Fibroblast of lung (primary cell): ENCODE data around the gene AK8. TPM values are rescaled to one million over a fixed set of nuclear protein-coding genes. Genes with fewer than 3 reads are reported as not detected.
A peak's percentile ranks its signal among the peaks of the same experiment; 100 is the strongest.

Experiments used
- DNase-seq, 2 donors: peaks; one replicate each; pipeline versions ENCODE4 v3.0.0 to v3.0.0-alpha.2; 2010; ENCODE audit warnings: low read depth in 2 of 2
- H2AFZ ChIP-seq: 2 replicates; pipeline ENCODE4 v1.5.1; 2012; ENCODE audit warnings: low read length, control low read depth, inconsistent platforms
- H3K27ac ChIP-seq: 2 replicates; pipeline ENCODE4 v1.5.1; 2011; ENCODE audit warnings: low read length, control low read depth; ENCODE audit not compliant: insufficient read depth
- H3K27me3 ChIP-seq: 2 replicates; pipeline ENCODE4 v1.5.1; 2011; ENCODE audit warnings: mild to moderate bottlenecking, low read length; ENCODE audit not compliant: control insufficient read depth, insufficient read depth
- H3K36me3 ChIP-seq: 2 replicates; pipeline ENCODE4 v1.5.1; 2011; ENCODE audit warnings: low read length; ENCODE audit not compliant: control insufficient read depth, insufficient read depth
- H3K4me1 ChIP-seq: 2 replicates; pipeline ENCODE4 v1.5.1; 2011; ENCODE audit warnings: low read length; ENCODE audit not compliant: control insufficient read depth, insufficient read depth; ENCODE audit errors: extremely low read depth
- H3K4me2 ChIP-seq: 2 replicates; pipeline ENCODE4 v1.5.1; 2011; ENCODE audit warnings: low read length, control low read depth; ENCODE audit not compliant: insufficient read depth; ENCODE audit errors: extremely low read depth
- H3K4me3 ChIP-seq, 4 experiments: fragments of 200-600 bp in 1 of 4; sonication (generic) in 1 of 4; replicated peaks in 1 of 4; 2 replicates each; pipeline ENCODE4 v1.5.1; 2011 to 2016; ENCODE audit warnings: low read length in 4 of 4, low read depth in 3 of 4, mild to moderate bottlenecking in 3 of 4, control low read depth in 2 of 4, inconsistent platforms in 1 of 4, mixed read lengths in 1 of 4; ENCODE audit not compliant: insufficient read depth in 1 of 4; ENCODE audit errors: control extremely low read depth in 1 of 4
- H3K79me2 ChIP-seq: 2 replicates; pipeline ENCODE4 v1.5.1; 2012; ENCODE audit warnings: mild to moderate bottlenecking, low read length, inconsistent platforms; ENCODE audit not compliant: control insufficient read depth, insufficient read depth
- H3K9ac ChIP-seq: 2 replicates; pipeline ENCODE4 v1.5.1; 2011; ENCODE audit warnings: mild to moderate bottlenecking, low read length, control low read depth; ENCODE audit not compliant: insufficient read depth
- H3K9me3 ChIP-seq: 2 replicates; pipeline ENCODE4 v1.5.1; 2012; ENCODE audit warnings: low read depth, low read length; ENCODE audit not compliant: control insufficient read depth, insufficient read depth
- H4K20me1 ChIP-seq: 2 replicates; pipeline ENCODE4 v1.5.1; 2011; ENCODE audit warnings: low read length; ENCODE audit not compliant: control insufficient read depth, insufficient read depth; ENCODE audit errors: extremely low read depth
- CTCF ChIP-seq, 2 donors: IDR thresholded peaks in 1 of 2; conservative IDR thresholded peaks in 1 of 2; 1 replicate in 1 of 2; 2 replicates in 1 of 2; pipeline ENCODE4 v1.5.1; 2011 to 2012; ENCODE audit warnings: low read length in 2 of 2, control low read depth in 1 of 2, inconsistent platforms in 1 of 2, low read depth in 1 of 2, mild to moderate bottlenecking in 1 of 2
- EZH2 ChIP-seq: IDR thresholded peaks from 2 replicates; pipeline ENCODE4 v1.5.1; 2012; ENCODE audit warnings: low read length, control low read depth, mild to moderate bottlenecking; ENCODE audit errors: missing control alignments
- polyA minus RNA-seq: library from RNA; depleted of rRNA, polyadenylated mRNA; stranded (reverse); fragments of >200 nt; gene quantifications from 2 replicates; pipeline ENCODE4 v1.2.3, GENCODE V29; 2011; ENCODE audit warnings: low replicate concordance
- polyA plus RNA-seq, 2 donors: library from polyadenylated mRNA; depleted of rRNA in 1 of 2; stranded (reverse) in 1 of 2; unstranded in 1 of 2; fragments of >200 nt; gene quantifications; 2 replicates each; pipeline ENCODE4 v1.2.1, GENCODE V29; 2011 to 2012; ENCODE audit warnings: missing spikeins in 1 of 2
- total RNA-seq: library from RNA; depleted of rRNA; stranded (reverse); fragments of >200 nt; gene quantifications from 2 replicates; pipeline ENCODE4 v1.2.1, GENCODE V29; 2014

Gene AK8
- total RNA-seq (0.17 and 0.26 TPM in 2 replicates), polyA plus RNA-seq (0.25 and 0.50 TPM in 2 replicates), polyA minus RNA-seq (not detected in 2 replicates)
- polyA plus RNA-seq (2012) = 0.16 and 0.28 TPM in 2 replicates

- Histone ChIP-seq H4K20me1 (no peaks in the 10 kb centered on the region), H3K4me2 (peak within 1 kb of the TSS; percentile 95), H3K9me3 (no peaks in the 10 kb centered on the region), H3K27me3 (no peaks in the 10 kb centered on the region), H3K36me3 (no peaks in the 10 kb centered on the region), H3K9ac (peak within 1 kb of the TSS; percentile 97), H3K4me1 (peaks cover 2% of the 10 kb centered on the region), H3K4me3 (peak within 1 kb of the TSS; percentile 83 to 99 (median 88)), H3K79me2 (no peaks in the 10 kb centered on the region), H3K27ac (peak within 1 kb of the TSS; percentile 91), H2AFZ (peak within 1 kb of the TSS; percentile 95)
- TF ChIP-seq EZH2 (no peak), CTCF (conservative IDR thresholded peaks at IDR 0.05 in 1 of 2, IDR thresholded peaks at IDR 0.05 in 1 of 2; ENCODE audit: low read depth in 1 of 2, low read length in 2 of 2) (no peak)
- DNase-seq = peak; percentile 69 to 71
These were observed at the start of gene AK8 for GRCh38 chr9:132877824-132878694. TSS of gene AK8 (minus strand) at chr9:132878284. CDS start at chr9:132878255, 29 bp downstream.

- Histone ChIP-seq H4K20me1 (no peaks in the 10 kb centered on the region), H2AFZ (no peak overlapping the region), H3K79me2 (no peaks in the 10 kb centered on the region), H3K27ac (no peak overlapping the region), H3K27me3 (no peaks in the 10 kb centered on the region), H3K36me3 (peaks cover 8% of the 10 kb centered on the region), H3K4me1 (no peaks in the 10 kb centered on the region), H3K9ac (no peak overlapping the region), H3K4me2 (no peak overlapping the region), H3K9me3 (no peaks in the 10 kb centered on the region), H3K4me3 (no peak overlapping the region)
- TF ChIP-seq EZH2 (no peak), CTCF (conservative IDR thresholded peaks at IDR 0.05 in 1 of 2, IDR thresholded peaks at IDR 0.05 in 1 of 2; ENCODE audit: low read depth in 1 of 2, low read length in 2 of 2) (no peak)
- DNase-seq = no peak
These were observed 49.6 kb upstream of the AK8 start for GRCh38 chr9:132927704-132928103.

- H2AFZ ChIP-seq = no peak overlapping the region
- no peak overlapping the region for H3K4me3 ChIP-seq
- no peak overlapping the region for H3K4me2 ChIP-seq
- no peaks in the 10 kb centered on the region for H3K79me2 ChIP-seq
- H3K27me3 ChIP-seq = no peaks in the 10 kb centered on the region
- H3K9me3 ChIP-seq = no peaks in the 10 kb centered on the region
- no peak for DNase-seq
- no peak overlapping the region for H3K9ac ChIP-seq
- TF ChIP-seq CTCF (conservative IDR thresholded peaks at IDR 0.05 in 1 of 2, IDR thresholded peaks at IDR 0.05 in 1 of 2; ENCODE audit: low read depth in 1 of 2, low read length in 2 of 2) (no peak), EZH2 (no peak)
- peaks cover 14% of the 10 kb centered on the region for H3K36me3 ChIP-seq
- no peaks in the 10 kb centered on the region for H4K20me1 ChIP-seq
- H3K4me1 ChIP-seq = no peaks in the 10 kb centered on the region
- no peak overlapping the region for H3K27ac ChIP-seq
These were observed 45.3 kb upstream of the AK8 start for GRCh38 chr9:132923346-132923902.
